Spleen (tissue), 11 donors: ENCODE data around the gene TSPAN3. TPM values are rescaled to one million over a fixed set of nuclear protein-coding genes. Genes with fewer than 3 reads are reported as not detected.

Experiments
- DNase-seq: peaks from one replicate; pipeline ENCODE4 v3.0.0-alpha.2; 2020
- H3K27ac ChIP-seq, 8 donors: fragments of 200-600 bp; sonication (generic) in 7 of 8; 1 replicate in 4 of 8; 2 replicates in 4 of 8; pipeline versions ENCODE4 v1.5.0 to v1.8.0; 2016 to 2021; ENCODE audit warnings: inconsistent platforms in 4 of 8, mild to moderate bottlenecking in 4 of 8, moderate library complexity in 1 of 8
- H3K27me3 ChIP-seq, 7 donors: fragments of 200-600 bp; sonication (generic) in 6 of 7; replicated peaks in 1 of 7; 1 replicate in 4 of 7; 2 replicates in 3 of 7; pipeline versions ENCODE4 v1.5.0 to v1.8.0; 2016 to 2021; ENCODE audit warnings: inconsistent platforms in 3 of 7, mild to moderate bottlenecking in 1 of 7
- H3K36me3 ChIP-seq, 6 donors: fragments of 200-600 bp; sonication (generic) in 5 of 6; 1 replicate in 4 of 6; 2 replicates in 2 of 6; pipeline versions ENCODE4 v1.5.0 to v1.8.0; 2016 to 2021; ENCODE audit warnings: inconsistent platforms in 2 of 6
- H3K4me1 ChIP-seq, 6 donors: fragments of 200-600 bp; sonication (generic) in 5 of 6; 1 replicate in 3 of 6; 2 replicates in 3 of 6; pipeline versions ENCODE4 v1.5.0 to v1.8.0; 2016 to 2021; ENCODE audit warnings: inconsistent platforms in 3 of 6
- H3K4me3 ChIP-seq, 8 donors: fragments of 200-600 bp; sonication (generic) in 7 of 8; 1 replicate in 4 of 8; 2 replicates in 4 of 8; pipeline versions ENCODE4 v1.5.0 to v1.8.0; 2016 to 2021; ENCODE audit warnings: inconsistent platforms in 4 of 8, mild to moderate bottlenecking in 4 of 8, moderate library complexity in 2 of 8
- H3K9me3 ChIP-seq, 8 donors: fragments of 200-600 bp; sonication (generic) in 7 of 8; 1 replicate in 4 of 8; 2 replicates in 4 of 8; pipeline versions ENCODE4 v1.5.0 to v1.8.0; 2016 to 2021; ENCODE audit warnings: inconsistent platforms in 4 of 8
- CTCF ChIP-seq, 11 experiments: fragments of 200-600 bp in 7 of 11; fragments of 450-650 bp in 4 of 11; sonication (generic) in 4 of 11; IDR thresholded peaks in 8 of 11; conservative IDR thresholded peaks in 3 of 11; 1 replicate in 7 of 11; 2 replicates in 4 of 11; pipeline versions ENCODE4 v1.4.0 to v1.8.0; 2016 to 2021; ENCODE audit warnings: antibody characterized with exemption in 11 of 11, inconsistent platforms in 4 of 11, mild to moderate bottlenecking in 1 of 11
- POLR2A ChIP-seq, 3 donors: fragments of 450-650 bp; IDR thresholded peaks; one replicate each; pipeline ENCODE4 v1.5.1; 2017; ENCODE audit warnings: antibody characterized with exemption in 3 of 3, mild to moderate bottlenecking in 1 of 3
- POLR2AphosphoS5 ChIP-seq, 3 donors: sonication (generic); formaldehyde crosslinking; IDR thresholded peaks; one replicate each; pipeline ENCODE4 v1.5.1; 2017; ENCODE audit warnings: antibody characterized with exemption in 3 of 3
- WGBS, 5 donors: extraction: QIAGEN DNeasy Blood & Tissue Kit in 3 of 5; methylation state at CpG; one replicate each; pipeline versions ENCODE4 v1.1.5 to v1.1.7; 2013 to 2018; 5-methylcytosine and 5-hydroxymethylcytosine counted together
- intact Hi-C: fragments of 100-400 bp; cut with DNase I; formaldehyde crosslinking; loops from one replicate; pipeline ENCODE4 v1.15.0; 2023; ENCODE audit warnings: low total_unique reads
- polyA plus RNA-seq, 3 donors: library from polyadenylated mRNA; stranded (reverse); fragments of 200-250 nt; gene quantifications; one replicate each; pipeline ENCODE4 v1.2.1, GENCODE V29; 2013
- total RNA-seq, 7 donors: library from RNA; depleted of rRNA in 3 of 7; stranded (reverse); fragments of >200 nt in 3 of 7; fragmentation: NEBNext Ultra II Directional in 4 of 7; extraction: Animal tissue kit (Norgen Biotek cat#: 25700) in 4 of 7; gene quantifications; one replicate each; pipeline versions ENCODE4 v1.1.0 to v1.2.1, GENCODE V29; 2016 to 2021
- donor health status: healthy with polysubstance abuse.
- donor health status: DM: no; HTN: no; CAD: no; lungs with moderate emphysema.
- donor health status: DM: no; HTN: no; CAD: no.
- donor health status: Bipolar disorder and iron deficiency.
- donor health status: healthy.
- donor health status: DM: no; HTN: no; CAD: no.
- donor health status: DM: yes; HTN: yes; CAD: no.

TSPAN3 gene
- total and polyA plus RNA-seq, 10 donors = 98.5 to 276 (median 141) TPM

GRCh38 chr15:77033417-77033728 lies 37.5 kb downstream of the TSPAN3 start:
- Histone ChIP-seq H3K9me3 (no peaks in the 10 kb centered on the region), H3K36me3 (peaks cover 3 to 96% (median 72%) of the 10 kb centered on the region in 6 donors), H3K4me3 (no peak overlapping the region), H3K27me3 (no peaks in the 10 kb centered on the region), H3K4me1 (peaks cover 0 to 58% (median 35%) of the 10 kb centered on the region in 6 donors), H3K27ac (peak overlapping the region in 1 of 8 donors; percentile 56)
- TF ChIP-seq POLR2A (IDR thresholded peaks at IDR 0.05) (no peak), POLR2AphosphoS5 (IDR thresholded peaks at IDR 0.05) (peak in 1 of 3 donors; percentile 14)
- intact Hi-C loops = no loop called here
- WGBS, 5 donors = 92 to 100% (median 96%) methylated on average over 2 to 4 of the region's 4 CpGs
- DNase-seq = no peak

GRCh38 chr15:77032647-77033416 lies 38.1 kb downstream of the TSPAN3 start:
- Histone ChIP-seq H3K4me1 (peaks cover 0 to 63% (median 38%) of the 10 kb centered on the region in 6 donors), H3K4me3 (no peak overlapping the region), H3K36me3 (peaks cover 3 to 100% (median 76%) of the 10 kb centered on the region in 6 donors), H3K9me3 (no peaks in the 10 kb centered on the region), H3K27me3 (no peaks in the 10 kb centered on the region), H3K27ac (peak overlapping the region in 2 of 8 donors; percentile 50 to 52)
- intact Hi-C loops = no loop called here
- WGBS, 5 donors = 49 to 92% (median 84%) methylated on average over 4 to 18 of the region's 18 CpGs
- TF ChIP-seq POLR2AphosphoS5 (IDR thresholded peaks at IDR 0.05) (peak in 1 of 3 donors; percentile 53), POLR2A (IDR thresholded peaks at IDR 0.05) (no peak)
- DNase-seq = peak; percentile 68

- Histone ChIP-seq H3K9me3 (no peaks in the 10 kb centered on the region), H3K4me1 (peaks cover 0 to 69% (median 41%) of the 10 kb centered on the region in 6 donors), H3K27ac (peak overlapping the region in 2 of 8 donors; percentile 50 to 52), H3K4me3 (no peak overlapping the region), H3K36me3 (peaks cover 3 to 100% (median 73%) of the 10 kb centered on the region in 6 donors), H3K27me3 (no peaks in the 10 kb centered on the region)
- TF ChIP-seq POLR2A (IDR thresholded peaks at IDR 0.05) (no peak), CTCF (IDR thresholded peaks at IDR 0.05 in 8 of 11, conservative IDR thresholded peaks at IDR 0.05 in 3 of 11) (no peak), POLR2AphosphoS5 (IDR thresholded peaks at IDR 0.05) (peak in 1 of 3 donors; percentile 44)
- intact Hi-C loops = no loop called here
- WGBS, 5 donors = 70 to 81% (median 78%) methylated on average over 14 to 22 of the region's 22 CpGs
- peak; percentile 71 for DNase-seq
Observed at GRCh38 chr15:77032052-77032646, 38.8 kb downstream of the TSPAN3 start.

- 58 to 69% (median 63%) methylated on average over 7 to 12 of the region's 12 CpGs for WGBS, 5 donors
- Histone ChIP-seq H3K9me3 (no peaks in the 10 kb centered on the region), H3K27me3 (no peaks in the 10 kb centered on the region), H3K27ac (peak overlapping the region in 3 of 8 donors; percentile 21 to 52 (median 50)), H3K36me3 (peaks cover 0 to 100% (median 67%) of the 10 kb centered on the region in 6 donors), H3K4me1 (peaks cover 0 to 76% (median 44%) of the 10 kb centered on the region in 6 donors), H3K4me3 (no peak overlapping the region)
- TF ChIP-seq CTCF (IDR thresholded peaks at IDR 0.05 in 8 of 11, conservative IDR thresholded peaks at IDR 0.05 in 3 of 11) (peak in 10 of 11 experiments; percentile 8 to 59 (median 40)), POLR2A (IDR thresholded peaks at IDR 0.05) (no peak), POLR2AphosphoS5 (IDR thresholded peaks at IDR 0.05) (peak; percentile 36 to 53 (median 49))
- intact Hi-C loops = no loop called here
- DNase-seq = peak; percentile 90
Observed at GRCh38 chr15:77031376-77032050, 39.4 kb downstream of the TSPAN3 start.
